HepG2 (cell line): Measurements from ENCODE around the gene ZNF526. TPM values are rescaled to one million over a fixed set of nuclear protein-coding genes. Genes with fewer than 3 reads are reported as not detected.

Source experiments
- ATAC-seq: fragments of 200-7000 bp; cut with Tn5 transposase; 3 replicates; pipeline ENCODE4 v1.9.1; 2020; ENCODE audit warnings: mild to moderate bottlenecking, moderate library complexity
- BruUV-seq: library from RNA; stranded (reverse); fragments of 400-500 nt; replicated peaks from 2 replicates; lab custom pipeline; 2021; lab: Mats Ljungman, UMichigan
- CTCF ChIA-PET: fragments of 300-600 bp; formaldehyde crosslinking; extraction: SDS; loops from one replicate; lab custom pipeline; 2021; ENCODE audit warnings: low total read pairs, inconsistent platforms, low intra/inter-chr PET ratio; lab: Yijun Ruan, JAX
- POLR2A ChIA-PET: fragments of 350-600 bp; sonication (Branson Sonifier 250); formaldehyde crosslinking; loops from one replicate; lab custom pipeline; 2020; ENCODE audit warnings: antibody characterized with exemption, inconsistent platforms; lab: Yijun Ruan, JAX
- DNase-seq: peaks from one replicate; pipeline ENCODE4 v3.0.0-alpha.2; 2015; ENCODE audit warnings: low spot score
- FAIRE-seq: peaks from 3 replicates; lab custom pipeline; 2011; peaks lifted over from hg19 to GRCh38; lab: Jason Lieb, UNC
- H2AFZ ChIP-seq: one replicate; pipeline ENCODE4 v1.6.1; 2011; ENCODE audit warnings: low read length, inconsistent platforms
- H3K27ac ChIP-seq: fragments of 300-600 bp; 3 replicates; pipeline ENCODE4 v1.8.0; 2011; ENCODE audit warnings: mixed run types, mild to moderate bottlenecking, mixed read lengths, low read length, inconsistent platforms; ENCODE audit not compliant: insufficient read depth; ENCODE audit errors: extremely low read length
- H3K27me3 ChIP-seq, 2 experiments: fragments of 200-600 bp in 1 of 2; 2 replicates in 1 of 2; 3 replicates in 1 of 2; pipeline versions ENCODE4 v1.6.0 to v1.8.0; 2011; ENCODE audit warnings: low read length in 2 of 2, mild to moderate bottlenecking in 2 of 2, moderate library complexity in 2 of 2, inconsistent platforms in 1 of 2; ENCODE audit not compliant: insufficient read depth in 2 of 2, control insufficient read depth in 1 of 2
- H3K36me3 ChIP-seq, 2 experiments: fragments of 200-600 bp in 1 of 2; replicated peaks in 1 of 2; 2 replicates in 1 of 2; 3 replicates in 1 of 2; pipeline versions ENCODE4 v1.5.1 to v1.8.0; 2011; ENCODE audit warnings: low read length in 2 of 2, inconsistent platforms in 1 of 2; ENCODE audit not compliant: insufficient read depth in 2 of 2, control insufficient read depth in 1 of 2
- H3K4me1 ChIP-seq: 2 replicates; pipeline ENCODE4 v1.5.1; 2012; ENCODE audit warnings: low read length, inconsistent platforms; ENCODE audit not compliant: insufficient read depth
- H3K4me2 ChIP-seq: 2 replicates; pipeline ENCODE4 v1.6.0; 2011; ENCODE audit warnings: low read depth, low read length, inconsistent platforms
- H3K4me3 ChIP-seq, 3 experiments: fragments of 200-600 bp in 1 of 3; sonication (generic), shearing (Covaris generic) in 1 of 3; replicated peaks in 1 of 3; 2 replicates each; pipeline ENCODE4 v1.5.1; 2011 to 2016; ENCODE audit warnings: low read length in 3 of 3, inconsistent platforms in 2 of 3, low read depth in 2 of 3, mild to moderate bottlenecking in 2 of 3, control low read depth in 1 of 3, mixed read lengths in 1 of 3; ENCODE audit not compliant: insufficient read depth in 1 of 3
- H3K79me2 ChIP-seq: one replicate; pipeline ENCODE4 v1.6.1; 2011; ENCODE audit warnings: low read length, inconsistent platforms; ENCODE audit not compliant: insufficient read depth
- H3K9ac ChIP-seq: 2 replicates; pipeline ENCODE4 v1.6.0; 2011; ENCODE audit warnings: mild to moderate bottlenecking, low read depth, low read length, inconsistent platforms; ENCODE audit not compliant: insufficient read depth
- H3K9me3 ChIP-seq: 2 replicates; pipeline ENCODE4 v1.5.1; 2012; ENCODE audit warnings: mild to moderate bottlenecking, low read length
- H4K20me1 ChIP-seq: 2 replicates; pipeline ENCODE4 v1.6.0; 2011; ENCODE audit warnings: inconsistent platforms, mild to moderate bottlenecking, low read length, moderate library complexity; ENCODE audit not compliant: insufficient read depth
- ATF2 ChIP-seq: sonication (generic); formaldehyde crosslinking; IDR thresholded peaks from 2 replicates; pipeline ENCODE4 v1.4.0; 2020; ENCODE audit warnings: missing genetic modification reagents
- CREBL2 ChIP-seq: sonication (generic); formaldehyde crosslinking; IDR thresholded peaks from 2 replicates; pipeline ENCODE4 v1.8.1; 2023; ENCODE audit warnings: missing genetic modification reagents, mild to moderate bottlenecking, borderline replicate concordance
- NFAT5 ChIP-seq: sonication (generic); formaldehyde crosslinking; IDR thresholded peaks from 2 replicates; pipeline ENCODE4 v1.4.0; 2020; ENCODE audit warnings: missing genetic modification reagents
- POLR2A ChIP-seq, 2 experiments: IDR thresholded peaks; 2 replicates each; pipeline ENCODE4 v1.6.1; 2011; ENCODE audit warnings: low read depth in 2 of 2, low read length in 2 of 2, mild to moderate bottlenecking in 1 of 2, moderate library complexity in 1 of 2; ENCODE audit not compliant: insufficient read depth in 1 of 2
- POLR2AphosphoS5 ChIP-seq: IDR thresholded peaks from 2 replicates; pipeline ENCODE4 v1.6.1; 2012; ENCODE audit warnings: low read depth, low read length
- RBAK ChIP-seq: sonication (generic); formaldehyde crosslinking; IDR thresholded peaks from 2 replicates; pipeline ENCODE4 v1.5.1; 2020; ENCODE audit warnings: mild to moderate bottlenecking, missing genetic modification reagents
- SP5 ChIP-seq: IDR thresholded peaks from 2 replicates; pipeline ENCODE4 v1.6.1; 2016; ENCODE audit warnings: low read depth, borderline replicate concordance
- TAF1 ChIP-seq: sonication (generic); formaldehyde crosslinking; IDR thresholded peaks from 2 replicates; pipeline ENCODE4 v1.4.0; 2020; ENCODE audit warnings: missing genetic modification reagents
- TCF12 ChIP-seq, 2 experiments: fragments of 450-650 bp in 1 of 2; sonication (generic) in 1 of 2; formaldehyde crosslinking in 1 of 2; IDR thresholded peaks; 2 replicates each; pipeline versions ENCODE4 v1.6.1 to v1.8.0; 2017 to 2022; ENCODE audit warnings: antibody characterized with exemption in 1 of 2, mild to moderate bottlenecking in 1 of 2, missing genetic modification reagents in 1 of 2, moderate library complexity in 1 of 2
- U2AF2 ChIP-seq: fragments of 200-400 bp; formaldehyde crosslinking; IDR thresholded peaks from 2 replicates; pipeline ENCODE4 v1.6.1; 2017; ENCODE audit warnings: low read depth, mild to moderate bottlenecking, low read length
- ZNF205 ChIP-seq: IDR thresholded peaks from 2 replicates; pipeline ENCODE4 v1.6.1; 2018; ENCODE audit warnings: missing biosample characterization, missing genetic modification reagents
- ZNF547 ChIP-seq: sonication (generic); formaldehyde crosslinking; IDR thresholded peaks from 2 replicates; pipeline ENCODE4 v1.5.1; 2020; ENCODE audit warnings: mild to moderate bottlenecking, missing genetic modification reagents
- ZNF703 ChIP-seq: sonication (generic); formaldehyde crosslinking; IDR thresholded peaks from 2 replicates; pipeline ENCODE4 v1.5.1; 2020; ENCODE audit warnings: missing genetic modification reagents, mild to moderate bottlenecking, moderate library complexity, borderline replicate concordance
- ZNF713 ChIP-seq: sonication (generic); formaldehyde crosslinking; IDR thresholded peaks from 2 replicates; pipeline ENCODE4 v1.4.0; 2020; ENCODE audit warnings: mild to moderate bottlenecking, missing genetic modification reagents
- ZNF768 ChIP-seq: sonication (generic); formaldehyde crosslinking; IDR thresholded peaks from 2 replicates; pipeline ENCODE4 v1.4.0; 2020; ENCODE audit warnings: missing genetic modification reagents
- ZNF776 ChIP-seq: sonication (generic); formaldehyde crosslinking; IDR thresholded peaks from 2 replicates; pipeline ENCODE4 v1.4.0; 2020; ENCODE audit warnings: mild to moderate bottlenecking, missing genetic modification reagents
- ZNF83 ChIP-seq: sonication (generic); formaldehyde crosslinking; IDR thresholded peaks from 2 replicates; pipeline ENCODE4 v1.4.0; 2020; ENCODE audit warnings: missing genetic modification reagents, mild to moderate bottlenecking, borderline replicate concordance
- WGBS: methylation state at CpG from one replicate; pipeline ENCODE4 v1.1.6; 2017; ENCODE audit warnings: low lambda C conversion rate; 5-methylcytosine and 5-hydroxymethylcytosine counted together
- in situ Hi-C: cut with HindIII; loops from 2 replicates; pipeline ENCODE4 v1.10.0; 2017; ENCODE audit warnings: low pct_unique_long_range_greater_than_20kb; ENCODE audit not compliant: extremely low pct_ligation_motif_present
- intact Hi-C: fragments of 100-400 bp; cut with micrococcal nuclease; formaldehyde crosslinking; loops from one replicate; pipeline ENCODE4 v1.10.0; 2022; ENCODE audit not compliant: unreplicated experiment
- polyA plus RNA-seq, 8 experiments: library from polyadenylated mRNA; depleted of rRNA in 3 of 8; stranded (reverse) in 7 of 8; unstranded in 1 of 8; fragments of >200 nt; fragmentation: Illumina TruSeq in 4 of 8; extraction: Trizol in 4 of 8; gene quantifications; 2 replicates each; pipeline versions ENCODE4 v1.2.1 to v1.2.3, GENCODE V29; 2011 to 2016; ENCODE audit warnings: low read depth in 4 of 8, missing spikeins in 1 of 8, mixed read lengths in 1 of 8; ENCODE audit not compliant: insufficient read depth in 1 of 8
- total RNA-seq, 5 experiments: library from RNA; depleted of rRNA; stranded (reverse); fragments of >200 nt; fragmentation: Illumina TruSeq; extraction: Trizol; gene quantifications; 2 replicates each; pipeline ENCODE4 v1.2.3, GENCODE V29; 2016; ENCODE audit warnings: low read depth in 1 of 5

The ZNF526 gene
- total and polyA plus RNA-seq, 2 of the 13 experiments (the other 11 are each of a cell fraction or from before 2014, with no cell fraction given), result 3.3 to 8.4 TPM

- in situ Hi-C loops, result loop anchor here (5.0 kb wide), 1 partner anchor 34 kb away; no protein-coding TSS in a partner anchor
- Histone ChIP-seq H4K20me1 (peaks cover 37% of the 10 kb centered on the region), H3K36me3 (peaks cover 7 to 32% of the 10 kb centered on the region in 2 experiments; a peak in 3 of 5 replicates), H3K4me3 (peak overlapping the region; percentile 95 to 99 (median 99)), H3K27ac (peak overlapping the region; percentile 100), H3K27me3 (no peaks in the 10 kb centered on the region; a peak in 1 of 5 replicates), H3K4me2 (peak overlapping the region; percentile 98), H3K9ac (peak overlapping the region; percentile 100), H3K79me2 (peaks cover 43% of the 10 kb centered on the region), H3K4me1 (peaks cover 58% of the 10 kb centered on the region), H3K9me3 (no peaks in the 10 kb centered on the region), H2AFZ (no peak overlapping the region)
- ATAC-seq (peak; percentile 14), DNase-seq (peak; percentile 59), FAIRE-seq (no peak)
- no TSS peak for BruUV-seq
- ChIA-PET CTCF (no interaction called here), POLR2A (interaction anchor here (0.6 to 1.5 kb wide), 5 partner anchors 9 to 42 kb away, joined by 3 to 8 read pairs (median 5); partner anchors contain the start of gene GSK3A)
- intact Hi-C loops, result no loop called here
- 3% methylated on average over 16 of the region's 71 CpGs for WGBS
- no peak for TF ChIP-seq TCF12 (IDR thresholded peaks at IDR 0.05)
- TF ChIP-seq TCF12 (CRISPR knock-in tag; IDR thresholded peaks at IDR 0.05), result no peak
- TF ChIP-seq ZNF703 (CRISPR knock-in tag), result no peak
- TF ChIP-seq ZNF768, result 0 out of 2 replicates have a peak, but pooled peaks have one; percentile 9
- TF ChIP-seq ZNF83 (CRISPR knock-in tag), result no peak
- TF ChIP-seq ZNF205 (CRISPR knock-in tag), result no peak
- peak; percentile 39 to 49; a peak in 2 of 4 replicates for TF ChIP-seq POLR2A (IDR thresholded peaks at IDR 0.05; ENCODE audit: insufficient read depth in 1 of 2, low read depth in 2 of 2, low read length in 2 of 2)
- no peak for TF ChIP-seq RBAK
- no peak for TF ChIP-seq ZNF547 (CRISPR knock-in tag)
- no peak for TF ChIP-seq CREBL2 (CRISPR knock-in tag)
- TF ChIP-seq TAF1 (CRISPR knock-in tag), result 0 out of 2 replicates have a peak, but pooled peaks have one; percentile 29
- no peak for TF ChIP-seq NFAT5 (CRISPR knock-in tag)
- TF ChIP-seq U2AF2, result no peak
- TF ChIP-seq ZNF713, result no peak
- TF ChIP-seq POLR2AphosphoS5, result 0 out of 2 replicates have a peak, but pooled peaks have one; percentile 29
- TF ChIP-seq SP5 (CRISPR knock-in tag), result peak; percentile 49
- no peak for TF ChIP-seq ZNF776 (CRISPR knock-in tag)
- TF ChIP-seq ATF2 (CRISPR knock-in tag), result no peak
These were observed 33.4 kb downstream of the ZNF526 start for GRCh38 chr19:42253245-42254088.
